Head of caudate nucleus (tissue), 42 donors: Measurements from ENCODE around the gene RBM18.
A peak's percentile ranks its signal among the peaks of the same experiment; 100 is the strongest.

Source experiments
- DNase-seq, 42 donors: peaks; one replicate each; pipeline versions ENCODE4 v3.0.0 to v3.0.0-alpha.2; 2020 to 2021; ENCODE audit warnings: mixed read lengths in 7 of 42
- intact Hi-C: fragments of 100-400 bp; cut with DNase I; formaldehyde crosslinking; loops from one replicate; pipeline ENCODE4 v1.15.0; 2022

Gene RBM18, protein sequence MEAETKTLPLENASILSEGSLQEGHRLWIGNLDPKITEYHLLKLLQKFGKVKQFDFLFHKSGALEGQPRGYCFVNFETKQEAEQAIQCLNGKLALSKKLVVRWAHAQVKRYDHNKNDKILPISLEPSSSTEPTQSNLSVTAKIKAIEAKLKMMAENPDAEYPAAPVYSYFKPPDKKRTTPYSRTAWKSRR

DNA sequence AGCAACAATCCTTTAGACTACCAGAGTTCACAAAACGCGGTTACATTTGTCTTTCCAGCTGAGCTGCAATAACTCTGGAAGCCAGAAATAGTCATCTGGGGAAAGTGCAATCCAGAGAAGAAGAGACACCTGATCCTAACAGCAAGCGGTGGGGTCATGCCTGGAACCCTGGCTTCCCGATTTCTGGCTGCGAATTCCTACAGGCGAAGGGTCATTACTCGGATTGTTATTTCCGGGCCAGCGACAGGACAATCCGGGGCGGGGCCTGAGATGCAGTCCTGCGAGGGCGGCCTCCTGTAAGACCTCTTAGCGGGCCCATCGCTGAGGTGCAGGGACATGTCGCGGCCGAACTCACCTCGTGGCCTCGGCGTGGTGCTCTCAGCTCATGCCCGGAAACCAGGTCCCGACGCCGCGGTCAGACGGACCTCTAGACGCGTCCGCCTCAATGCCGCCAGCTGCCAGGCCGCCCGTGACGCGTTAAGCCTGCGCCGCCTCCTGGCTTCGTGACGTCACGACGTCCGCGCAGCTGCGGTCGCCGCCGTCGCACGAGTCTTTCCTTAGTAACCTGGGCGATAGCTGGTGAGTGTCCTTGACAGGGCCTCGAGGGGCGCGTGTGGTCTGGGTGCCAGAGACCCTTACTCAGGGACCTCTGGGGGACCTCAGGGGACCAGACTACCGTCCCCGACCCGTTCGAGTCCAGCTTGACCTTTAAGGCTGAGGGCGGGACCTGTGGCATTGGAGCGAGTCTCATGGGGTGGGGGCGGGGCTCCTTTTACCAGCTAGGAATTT, at the start of gene RBM18, which contains the start of gene MRRF:
Gene RBM18 (minus strand): TSS at position 481 of the 789 bp plus-strand sequence. CDS start 3,348 bp downstream, outside the sequence.
Gene MRRF (plus strand): TSS at position 523 of the 789 bp plus-strand sequence. CDS start 6,010 bp downstream, outside the sequence.
- peak; percentile 83 to 95 (median 90) for DNase-seq
- intact Hi-C loops = loop anchor here (10.0 kb wide), 2 partner anchors 80 to 100 kb away; no protein-coding TSS in a partner anchor

DNA sequence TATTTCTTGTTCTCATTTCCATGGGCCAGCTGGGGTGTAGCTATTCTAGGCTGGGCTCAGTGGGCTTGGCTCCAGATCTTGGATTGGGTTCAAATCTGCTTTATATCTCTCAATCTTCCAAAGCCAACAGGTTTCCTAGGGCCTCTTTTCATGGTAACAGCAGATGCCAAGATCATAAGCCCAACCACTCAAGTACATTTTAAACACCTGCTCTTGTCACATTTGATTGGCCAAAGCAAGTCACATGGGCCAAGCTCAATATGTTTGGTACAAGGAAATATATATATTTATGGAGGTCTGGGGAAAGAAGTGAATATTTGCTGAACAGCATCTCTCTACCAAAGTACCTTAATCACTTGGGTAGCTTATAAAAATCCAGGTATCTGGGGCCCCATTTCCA, 49.5 kb upstream of the RBM18 start:
- intact Hi-C loops = no loop called here
- DNase-seq = no peak

DNA sequence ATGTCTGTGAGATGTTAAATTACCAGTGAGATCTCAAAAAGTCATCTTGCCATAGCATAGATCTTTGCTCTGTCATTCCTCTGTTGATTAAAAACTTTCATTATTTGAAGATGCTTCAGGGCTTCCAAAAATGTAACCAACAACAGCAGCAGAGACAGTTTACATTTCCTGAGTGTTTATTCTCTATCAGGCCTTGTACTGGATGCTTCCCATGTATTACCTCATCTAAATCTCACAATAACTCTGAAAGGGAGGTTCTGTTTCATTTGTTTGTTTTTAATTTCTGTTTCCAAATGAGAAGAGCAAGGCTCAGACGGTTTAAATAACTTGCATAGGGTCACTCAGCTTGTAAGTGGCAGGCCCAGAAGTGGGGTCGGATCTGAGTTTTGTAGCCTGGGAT, 45.2 kb upstream of the RBM18 start:
- intact Hi-C loops = no loop called here
- no peak for DNase-seq

DNA sequence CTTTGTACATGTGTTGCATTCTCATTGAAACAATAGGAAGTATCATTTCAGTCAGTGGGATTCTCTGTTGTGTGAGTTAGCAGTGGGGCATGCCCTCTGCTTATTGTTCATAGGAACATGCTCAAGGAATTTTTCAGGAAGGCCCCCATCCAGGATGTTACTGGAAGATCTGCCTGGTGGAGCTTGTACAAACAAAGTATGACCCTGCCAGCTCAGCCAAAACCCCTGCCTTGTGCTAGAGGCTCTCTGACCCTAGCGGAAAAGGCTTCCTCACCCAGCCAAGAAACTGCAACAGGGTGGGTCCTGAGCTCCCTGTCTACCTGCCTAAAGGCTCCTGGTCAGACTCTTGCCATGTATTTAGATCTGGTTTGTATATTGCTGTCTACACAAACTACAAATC, 43.3 kb upstream of the RBM18 start:
- no peak for DNase-seq
- intact Hi-C loops = no loop called here

DNA sequence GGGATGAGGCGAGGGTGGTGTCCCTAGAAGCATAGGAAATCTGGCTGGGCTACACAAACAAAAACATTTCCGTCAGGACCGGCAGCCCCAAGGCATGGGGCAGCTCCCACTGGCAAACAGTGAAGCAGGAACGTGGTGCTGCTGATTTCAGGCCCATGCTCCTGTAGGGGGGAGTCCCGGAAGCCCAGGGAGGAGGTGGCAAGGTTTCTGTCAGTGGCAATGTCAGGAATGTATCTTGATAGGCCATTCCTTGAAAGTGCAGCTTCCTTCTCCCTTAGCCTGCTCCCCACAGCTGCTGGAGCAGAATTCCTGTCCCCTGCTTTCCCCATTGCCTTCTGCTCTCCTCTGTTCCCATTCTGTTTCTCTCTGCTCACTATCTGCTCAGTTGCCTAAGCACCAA, 42.4 kb upstream of the RBM18 start:
- intact Hi-C loops = no loop called here
- no peak for DNase-seq

DNA sequence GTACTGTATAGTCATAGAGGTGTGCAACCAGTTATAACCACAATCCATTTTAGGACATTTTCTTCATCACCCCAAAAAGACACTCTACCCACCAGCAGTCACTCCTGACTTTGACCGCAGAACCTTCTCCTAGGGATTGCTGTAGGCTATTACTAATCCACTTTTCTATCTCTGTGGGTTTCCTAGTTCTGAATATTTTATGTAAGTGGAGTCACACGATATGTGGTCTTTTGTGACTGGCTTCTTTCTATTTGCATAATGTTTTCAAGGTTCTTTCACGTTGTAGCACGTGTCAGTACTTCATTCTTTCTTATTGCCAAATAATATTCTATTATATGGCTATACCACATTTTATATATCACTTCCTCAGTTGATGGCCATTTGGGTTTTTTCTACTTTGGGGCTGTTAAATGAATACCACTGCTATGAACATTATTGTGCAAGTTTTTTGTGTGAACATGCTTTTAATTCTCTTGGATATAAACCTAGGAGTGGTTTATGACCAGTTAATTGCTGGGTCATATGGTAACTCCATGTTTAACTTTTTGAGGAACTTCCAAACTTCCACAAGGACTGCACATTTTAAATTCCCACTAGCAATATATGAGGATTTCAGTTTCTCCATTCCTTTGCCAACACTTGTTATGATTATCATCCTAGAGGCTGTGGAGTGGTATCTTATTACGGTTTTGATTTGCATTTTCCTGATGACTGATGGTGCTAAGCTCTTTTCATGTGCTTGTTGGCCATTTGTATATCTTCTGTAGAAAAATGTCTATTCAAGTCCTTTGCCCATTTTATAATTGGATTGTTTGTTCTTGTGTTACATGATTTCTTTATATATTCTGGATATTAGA, 37.8 kb upstream of the RBM18 start:
- no peak for DNase-seq
- intact Hi-C loops = no loop called here

DNA sequence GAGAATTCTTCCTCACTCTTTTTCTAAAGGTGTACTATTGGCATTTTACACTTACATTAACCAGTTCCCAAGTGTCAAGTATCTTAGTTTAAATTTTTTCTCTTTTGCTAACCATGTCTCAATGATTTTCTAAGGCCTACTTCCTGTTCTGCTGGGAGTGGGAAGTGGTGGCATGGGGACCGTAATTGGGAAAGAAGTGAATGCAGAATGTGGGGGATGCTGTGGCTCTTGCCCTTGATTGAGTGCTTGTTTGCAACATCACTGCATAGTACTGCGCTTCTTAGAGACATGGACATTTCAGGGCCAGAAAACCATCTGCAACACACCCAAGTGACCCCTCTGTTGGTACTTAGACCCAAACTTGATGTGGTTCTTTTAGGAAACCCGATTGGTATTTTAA, 32.9 kb upstream of the RBM18 start:
- no peak for DNase-seq
- intact Hi-C loops = no loop called here

DNA sequence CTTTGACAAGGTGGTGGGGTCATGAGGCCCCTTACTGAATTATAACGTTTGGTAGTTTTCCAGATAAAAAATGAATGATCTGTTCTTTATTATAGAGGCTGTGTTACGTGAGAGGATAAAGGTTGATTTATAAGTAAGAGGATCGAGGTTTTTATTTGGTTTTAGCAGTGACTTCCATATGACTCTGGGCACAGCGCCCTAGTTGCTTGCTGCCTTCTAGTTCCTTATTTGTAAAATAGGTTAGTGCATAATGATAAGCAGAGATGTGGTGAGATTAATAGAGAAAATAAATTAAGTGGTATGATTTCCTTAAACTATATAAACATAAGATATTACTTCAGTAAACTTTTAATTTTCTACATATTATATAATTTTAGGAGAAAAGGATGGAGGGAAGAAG, 29.9 kb upstream of the RBM18 start:
- intact Hi-C loops = no loop called here
- DNase-seq = no peak

DNA sequence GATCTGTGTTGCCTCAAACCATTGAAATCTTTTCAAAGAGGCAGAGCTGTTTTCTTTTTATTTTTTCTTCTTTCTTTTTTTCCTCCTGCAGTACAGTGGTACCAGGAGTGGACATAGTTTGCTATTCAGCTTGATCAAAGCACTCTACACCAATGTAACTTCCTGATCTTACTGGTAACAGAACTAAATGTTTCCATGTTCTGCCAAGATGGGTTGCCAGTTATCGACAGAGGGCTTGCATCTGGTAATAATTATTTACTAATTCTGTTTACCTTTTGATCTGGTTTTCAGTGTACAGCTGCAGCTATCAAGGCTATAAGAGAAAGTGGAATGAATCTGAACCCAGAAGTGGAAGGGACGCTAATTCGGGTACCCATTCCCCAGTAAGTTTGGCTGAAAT, 26.8 kb upstream of the RBM18 start:
- DNase-seq = no peak
- intact Hi-C loops = no loop called here

DNA sequence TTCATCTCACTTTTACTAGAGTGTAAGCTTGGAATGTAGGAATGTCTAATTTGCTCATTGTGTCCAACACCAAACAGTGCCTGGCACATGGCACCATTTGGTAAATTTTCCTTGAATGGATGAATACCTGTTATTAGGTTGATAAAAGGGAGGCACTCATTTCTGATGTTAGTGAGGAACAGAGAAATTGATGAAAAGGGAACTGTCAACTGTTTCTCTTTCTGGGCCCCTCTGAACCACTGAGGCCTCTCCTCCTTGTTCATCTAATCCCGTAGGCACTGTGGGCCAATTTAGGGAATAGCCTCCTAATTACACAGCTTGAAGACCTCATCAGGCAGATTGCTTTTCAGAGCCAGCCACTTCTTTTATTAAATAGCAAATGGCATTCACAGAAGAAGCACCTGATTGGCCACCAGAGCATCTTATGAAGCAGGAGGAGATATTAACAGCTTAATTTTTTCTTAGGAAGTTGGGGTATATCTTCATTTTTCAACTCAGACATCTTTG, 22.6 kb upstream of the RBM18 start:
- intact Hi-C loops = no loop called here
- DNase-seq = no peak

DNA sequence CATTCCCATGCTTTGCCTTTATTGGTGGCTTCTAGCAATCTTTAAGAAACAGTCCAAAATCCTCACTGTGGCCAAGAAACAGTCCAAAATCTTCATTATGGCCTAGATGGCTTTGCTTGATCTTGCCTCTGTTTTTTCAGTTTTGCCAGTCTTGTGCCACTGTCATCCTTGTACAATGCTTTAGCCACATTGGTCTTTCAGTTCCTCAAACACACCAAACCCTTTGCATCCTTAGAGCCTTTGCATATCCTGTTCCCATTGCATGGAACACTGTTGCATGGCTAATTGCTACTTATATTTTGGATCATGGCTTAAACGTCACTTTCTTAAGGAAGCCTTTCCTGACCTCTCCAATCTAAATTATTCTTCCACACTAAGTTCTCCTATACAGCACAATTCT, 22.1 kb upstream of the RBM18 start:
- DNase-seq = no peak
- intact Hi-C loops = no loop called here

DNA sequence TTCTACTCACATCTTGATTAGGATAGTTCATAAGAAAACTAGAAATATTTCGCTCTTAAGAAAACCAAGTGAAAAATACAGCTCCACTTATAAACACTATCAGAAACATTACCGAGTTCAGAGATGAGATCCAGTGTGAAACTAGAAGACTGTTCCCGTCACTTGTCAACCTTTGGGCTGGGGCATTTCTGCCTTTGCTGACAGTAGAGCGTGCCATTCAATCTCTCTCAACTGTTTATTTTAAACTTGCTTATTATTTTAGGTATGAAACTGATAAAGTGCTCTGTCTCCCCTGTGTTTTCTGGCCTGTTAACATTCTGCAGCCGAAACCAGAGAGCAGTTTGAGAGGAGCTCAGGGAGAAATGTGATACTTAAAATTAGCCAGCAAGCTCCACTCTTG, 16.7 kb upstream of the RBM18 start:
- DNase-seq = no peak
- intact Hi-C loops = no loop called here

DNA sequence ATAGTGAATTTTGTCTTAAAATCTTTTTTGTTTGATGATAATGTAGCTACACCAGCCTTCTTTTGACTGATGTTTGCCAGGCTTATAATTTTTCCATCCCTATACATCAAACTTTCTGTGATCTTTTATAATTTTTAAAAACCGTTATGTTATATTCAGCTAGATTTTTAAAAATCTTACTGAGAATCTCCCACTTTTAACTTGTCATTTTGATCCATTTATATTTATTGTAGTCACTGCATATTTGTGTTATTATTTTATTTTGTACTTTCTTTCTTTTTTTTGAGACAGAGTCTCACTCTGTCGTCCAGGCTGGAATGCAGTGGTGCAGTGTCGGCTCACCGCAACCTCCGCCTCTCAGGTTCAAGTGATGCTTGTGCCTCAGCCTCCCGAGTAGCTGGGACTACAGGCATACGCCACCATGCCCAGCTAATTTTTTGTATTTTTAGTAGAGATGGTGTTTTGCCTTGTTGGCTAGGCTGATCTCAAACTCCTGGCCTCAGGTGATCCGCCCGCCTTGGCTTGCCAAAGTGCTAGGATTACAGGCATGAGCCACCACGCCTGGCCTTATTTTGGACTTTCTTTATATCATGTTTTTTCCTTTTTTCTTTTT, 12.8 kb upstream of the RBM18 start:
- no peak for DNase-seq
- intact Hi-C loops = no loop called here

DNA sequence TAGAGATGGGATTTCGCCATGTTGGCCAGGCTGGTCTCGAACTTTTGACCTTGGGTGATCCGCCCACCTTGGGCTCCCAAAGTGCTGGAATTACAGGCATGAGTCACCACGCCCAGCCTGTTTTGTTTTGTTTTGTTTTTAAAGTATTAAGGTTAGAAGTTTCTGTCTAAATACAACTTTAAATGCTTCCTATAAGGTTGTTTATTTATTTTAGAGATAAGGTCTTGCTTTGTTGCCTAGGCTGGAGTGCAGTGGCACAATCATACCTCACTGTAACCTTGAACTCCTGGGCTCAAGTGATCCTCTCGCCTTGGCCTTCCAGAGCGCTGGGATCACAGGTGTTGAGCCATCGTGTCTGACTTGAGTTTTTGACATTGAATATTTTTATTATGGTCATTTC, 11.5 kb upstream of the RBM18 start:
- intact Hi-C loops = no loop called here
- no peak for DNase-seq

DNA sequence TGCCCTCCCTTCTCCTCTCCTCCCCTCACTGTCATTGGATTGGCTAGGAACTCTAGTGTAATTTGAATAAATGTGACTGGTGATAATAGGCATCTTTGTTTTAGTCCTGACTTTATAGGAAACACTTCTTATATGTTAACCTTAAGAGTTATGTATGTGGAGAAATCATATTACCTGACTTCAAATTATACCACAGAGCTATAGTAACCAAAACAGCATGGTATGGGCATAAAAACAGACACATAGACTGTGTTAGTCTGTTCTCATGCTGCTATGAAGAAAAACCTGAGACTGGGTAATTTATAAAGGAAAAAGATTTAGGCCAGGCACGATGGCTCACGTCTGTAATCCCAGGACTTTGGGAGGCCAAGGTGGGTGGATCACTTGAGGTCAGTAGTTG, 9.4 kb upstream of the RBM18 start:
- intact Hi-C loops = no loop called here
- no peak for DNase-seq

DNA sequence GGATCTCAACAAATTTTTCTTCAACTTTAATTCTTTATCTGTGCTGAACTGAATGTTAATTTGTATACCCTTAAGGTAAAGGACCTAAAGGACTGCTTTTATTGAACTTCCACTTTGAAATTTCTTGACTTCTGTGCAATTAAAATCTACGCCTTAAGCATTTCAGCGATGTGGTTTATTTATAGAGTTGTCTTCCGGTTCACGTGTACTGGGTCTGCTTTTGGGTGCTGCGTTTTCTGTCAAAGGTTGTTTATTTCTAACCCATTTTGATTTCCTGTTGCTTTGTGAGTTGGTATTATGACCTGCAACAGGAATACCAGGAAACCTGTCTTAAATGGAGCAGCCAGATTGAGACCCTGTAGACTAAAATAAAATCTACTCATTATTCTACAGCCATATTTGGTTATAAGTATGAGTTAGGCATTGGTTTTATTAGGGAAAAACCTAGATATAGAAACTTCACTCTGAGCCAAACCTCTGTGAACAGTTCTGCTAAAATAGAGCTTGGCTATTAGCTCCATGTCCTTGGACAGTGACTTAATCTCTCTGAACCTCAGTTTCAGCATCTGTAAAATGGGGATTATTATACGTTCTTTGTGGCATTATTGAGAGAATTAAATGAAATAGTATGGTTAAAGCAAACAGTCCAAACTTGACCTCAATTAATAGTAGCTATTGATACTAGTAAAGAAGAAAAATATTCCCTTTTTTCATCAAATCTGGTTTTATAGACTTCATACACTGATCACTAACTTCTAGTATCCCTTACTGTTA, 3.6 kb upstream of the RBM18 start:
- intact Hi-C loops = loop anchor here (10.0 kb wide), 2 partner anchors 77 to 103 kb away; no protein-coding TSS in a partner anchor
- DNase-seq = no peak

DNA sequence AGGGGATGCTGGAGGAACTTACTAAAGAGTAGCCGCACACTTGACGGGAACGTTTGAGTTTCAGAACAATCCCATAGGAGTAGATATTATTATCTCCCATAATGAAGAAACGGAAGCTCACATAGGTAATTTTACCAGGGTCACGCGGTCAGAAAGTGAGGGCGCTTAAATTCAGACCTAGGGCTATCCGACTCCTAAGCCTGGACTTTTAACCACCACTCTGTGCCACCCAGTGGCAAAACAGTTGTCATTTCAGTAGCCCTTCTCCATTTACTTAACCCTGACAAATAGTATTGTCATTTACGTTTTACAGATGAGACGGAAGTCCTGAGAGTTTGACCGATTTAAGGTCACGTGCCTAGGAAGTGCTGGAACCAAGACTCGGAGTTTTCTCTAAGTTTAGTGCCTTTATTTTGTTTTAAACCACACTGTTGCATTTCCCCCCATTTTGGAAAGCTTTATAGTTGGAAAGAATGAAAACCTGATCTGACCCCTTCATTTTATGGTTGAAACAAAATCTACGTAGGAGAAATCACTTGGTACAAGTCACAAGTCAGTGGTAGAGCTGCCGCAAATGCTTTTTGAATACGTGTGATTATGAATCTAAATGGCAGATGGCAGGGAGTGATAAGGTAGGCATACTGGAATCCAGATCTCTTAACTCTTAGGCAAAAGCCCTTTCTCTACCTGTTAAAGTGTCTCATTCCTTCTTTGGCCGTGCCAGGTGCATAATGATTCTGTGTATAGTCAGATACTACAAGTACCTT, 692 bp upstream of the RBM18 start:
- intact Hi-C loops = loop anchor here (10.0 kb wide), 2 partner anchors 79 to 101 kb away; no protein-coding TSS in a partner anchor
- DNase-seq = peak in 2 of 42 donors; percentile 9 to 38
